IPS-NIHi7 (cell line): ENCODE measurements around the gene BCAS3.

Source experiments
- DNase-seq: peaks from one replicate; pipeline ENCODE4 v3.0.0; 2012; ENCODE audit warnings: mixed read lengths; ENCODE audit errors: extremely low spot score

Gene BCAS3

DNA sequence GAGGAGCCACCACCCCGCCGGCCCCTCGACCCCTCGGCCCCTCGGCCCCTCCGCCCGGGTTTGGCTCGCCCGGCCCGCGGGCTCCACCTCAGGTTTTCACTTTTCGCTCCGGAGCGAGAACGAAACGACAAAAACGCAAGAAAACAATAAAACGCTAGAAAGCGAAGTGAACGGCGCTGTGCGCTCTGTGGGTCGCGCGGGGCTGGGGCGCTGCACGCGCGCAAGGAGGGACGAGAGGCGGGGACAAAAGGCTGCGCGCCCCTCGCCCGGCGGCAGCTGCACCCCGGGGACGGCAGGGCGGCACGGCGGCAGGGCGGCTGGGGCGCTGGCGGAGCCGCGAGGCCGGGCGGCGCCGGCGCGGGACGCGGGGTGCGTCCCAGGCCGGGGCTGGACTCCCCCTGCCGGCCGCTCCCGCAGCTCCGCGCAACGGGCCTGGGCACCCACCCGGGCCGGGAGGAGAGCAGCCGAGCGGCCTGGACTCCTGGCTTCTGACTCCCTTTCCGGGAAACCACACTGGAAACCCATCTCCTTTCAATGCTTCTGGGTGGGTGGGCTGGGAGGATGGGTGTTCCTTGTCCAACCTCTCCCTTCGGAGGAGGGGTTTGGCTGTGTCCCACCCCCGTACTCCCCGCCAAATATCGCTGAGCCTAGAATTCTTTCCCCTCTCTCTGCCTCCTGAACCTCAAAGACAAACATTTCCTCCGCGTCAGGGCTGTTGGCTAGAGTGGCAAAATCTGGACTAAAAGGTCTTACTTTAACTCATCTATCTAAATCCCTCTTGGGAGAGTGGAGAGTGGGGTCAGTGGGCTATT, 731.9 kb downstream of the BCAS3 start:
- DNase-seq, result no peak

DNA sequence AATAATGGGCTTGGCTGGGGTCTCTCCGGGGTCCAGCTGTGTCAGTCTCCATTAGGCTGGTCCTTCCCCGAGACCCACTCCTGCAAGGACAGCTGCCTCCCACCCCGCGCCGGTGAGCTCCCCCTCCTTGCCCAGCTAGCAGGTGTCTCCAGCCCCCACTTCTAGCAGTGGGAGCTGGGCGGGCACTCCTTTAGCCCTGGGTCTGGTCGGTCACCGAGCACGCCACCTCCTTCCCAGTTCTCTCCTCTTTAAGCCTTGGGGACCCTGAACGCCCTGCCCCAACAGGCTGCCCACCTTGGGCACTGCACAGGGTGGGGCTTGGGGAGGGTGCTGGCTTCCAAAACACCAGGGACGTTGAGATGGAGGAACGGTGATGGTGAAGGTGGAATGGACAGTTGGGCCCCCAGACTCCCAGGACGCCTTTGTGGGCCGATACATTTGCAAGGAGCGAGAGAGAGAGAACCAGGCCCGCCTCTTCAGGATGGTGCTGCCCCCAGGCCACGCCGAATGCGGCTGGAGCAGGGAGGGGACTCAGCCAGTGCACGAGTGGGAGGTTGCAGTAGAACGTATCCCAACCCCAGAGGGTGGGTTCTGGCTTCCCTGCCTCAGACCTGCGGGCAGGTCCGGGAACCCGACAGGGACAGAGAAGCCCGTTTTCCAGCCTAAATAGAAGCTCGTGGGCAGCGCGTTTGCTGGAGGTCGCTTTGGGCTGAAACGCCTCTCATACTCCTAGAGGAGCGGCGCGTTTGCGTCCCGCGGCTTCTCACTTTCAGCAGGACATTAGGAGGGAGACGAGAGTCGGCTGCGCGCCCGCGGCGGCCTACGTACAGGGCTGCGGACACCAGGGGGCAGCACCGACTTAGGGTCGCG, 732.7 kb downstream of the BCAS3 start:
- no peak for DNase-seq

DNA sequence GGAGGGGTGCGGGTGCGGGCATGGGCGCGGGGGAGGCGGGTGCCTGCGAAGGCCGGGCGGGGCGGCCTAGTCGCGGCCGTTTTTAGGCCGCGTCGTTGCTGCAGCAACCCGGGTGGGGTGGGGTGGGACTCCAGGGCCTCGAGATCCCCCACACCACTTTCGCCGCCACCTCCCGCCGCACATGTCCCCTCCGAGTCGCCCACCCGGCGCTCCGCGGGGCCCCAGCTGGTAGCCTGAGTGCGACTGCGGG, 733.3 kb downstream of the BCAS3 start:
- no peak for DNase-seq

DNA sequence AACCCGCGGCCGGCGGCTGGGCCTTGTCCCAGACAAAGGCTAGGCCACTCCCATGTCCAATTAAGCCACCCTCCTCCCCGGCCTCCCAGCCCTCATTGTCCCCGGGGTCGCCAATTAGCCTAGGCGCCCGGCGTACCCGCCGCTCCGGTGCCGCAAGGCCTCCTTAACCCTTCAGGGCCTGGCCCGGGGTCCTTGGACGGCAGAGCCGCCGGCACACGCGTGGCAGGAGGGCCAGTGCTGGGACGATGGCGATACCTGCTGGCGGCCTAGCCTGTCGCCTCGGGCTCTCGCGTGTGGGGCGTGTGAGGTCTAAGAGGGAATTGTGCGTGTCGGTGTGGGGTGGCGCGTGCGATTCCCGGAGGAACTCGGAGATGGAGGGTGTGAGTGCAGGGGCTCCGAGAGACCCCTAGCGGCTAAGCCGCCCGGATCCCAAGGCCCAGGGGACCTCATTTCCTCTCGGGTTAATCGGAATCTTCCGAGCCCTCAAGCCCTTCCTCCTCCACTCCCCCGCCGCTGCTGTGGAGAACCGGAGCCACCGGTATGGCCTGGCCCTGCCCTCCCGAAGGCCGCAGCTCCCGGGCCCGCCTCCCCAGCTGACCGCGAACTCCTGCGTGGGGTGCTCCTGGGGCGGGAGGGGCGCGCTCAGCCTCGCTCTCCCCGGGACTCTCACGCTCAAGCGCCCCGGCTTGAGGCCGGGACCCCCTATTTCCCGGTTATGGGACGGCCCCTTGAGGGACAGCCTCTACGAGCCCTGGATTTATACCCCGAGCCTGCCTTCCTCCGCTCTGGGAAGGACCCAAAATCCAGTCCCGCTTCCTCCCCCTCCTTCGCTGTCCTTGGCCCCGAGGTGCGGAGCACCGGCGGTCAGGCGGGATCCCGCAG, 733.9 kb downstream of the BCAS3 start:
- DNase-seq, result peak; percentile 45

DNA sequence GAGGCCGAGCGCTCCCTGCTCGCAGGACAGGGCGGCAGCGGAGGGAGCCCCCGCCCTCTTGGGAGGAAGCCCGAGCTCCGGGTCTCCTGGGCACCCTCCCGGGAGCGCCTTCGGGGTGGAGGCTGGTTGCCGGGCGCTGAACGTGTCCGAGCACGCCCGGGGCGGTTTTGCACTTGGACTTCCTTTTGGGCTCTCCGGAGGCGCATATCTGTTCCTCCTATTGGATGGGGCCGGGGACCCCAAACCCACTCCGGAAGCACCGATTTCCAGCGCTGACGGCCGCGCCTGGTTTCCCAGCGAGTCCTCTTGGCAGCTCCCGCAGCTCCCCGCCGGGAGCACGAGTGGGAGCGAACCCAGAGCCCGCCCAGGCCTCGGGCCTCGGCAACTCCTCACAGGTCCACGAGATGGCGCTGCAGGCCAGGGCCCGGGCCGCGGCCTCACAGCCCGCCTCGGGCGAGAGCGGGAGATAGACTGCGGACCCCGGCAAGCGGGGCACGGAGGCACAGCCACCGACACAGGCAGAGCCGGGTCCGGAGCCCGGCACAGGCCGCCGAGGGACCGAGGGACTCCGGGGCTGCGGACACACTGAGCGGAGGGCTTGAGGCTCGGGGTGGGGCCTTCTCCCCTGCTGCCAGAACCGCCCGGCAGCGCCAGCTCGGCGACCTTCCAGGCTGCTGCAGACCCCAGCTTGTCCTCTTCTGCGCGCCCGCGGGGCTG, 734.6 kb downstream of the BCAS3 start:
- DNase-seq, result peak; percentile 83

DNA sequence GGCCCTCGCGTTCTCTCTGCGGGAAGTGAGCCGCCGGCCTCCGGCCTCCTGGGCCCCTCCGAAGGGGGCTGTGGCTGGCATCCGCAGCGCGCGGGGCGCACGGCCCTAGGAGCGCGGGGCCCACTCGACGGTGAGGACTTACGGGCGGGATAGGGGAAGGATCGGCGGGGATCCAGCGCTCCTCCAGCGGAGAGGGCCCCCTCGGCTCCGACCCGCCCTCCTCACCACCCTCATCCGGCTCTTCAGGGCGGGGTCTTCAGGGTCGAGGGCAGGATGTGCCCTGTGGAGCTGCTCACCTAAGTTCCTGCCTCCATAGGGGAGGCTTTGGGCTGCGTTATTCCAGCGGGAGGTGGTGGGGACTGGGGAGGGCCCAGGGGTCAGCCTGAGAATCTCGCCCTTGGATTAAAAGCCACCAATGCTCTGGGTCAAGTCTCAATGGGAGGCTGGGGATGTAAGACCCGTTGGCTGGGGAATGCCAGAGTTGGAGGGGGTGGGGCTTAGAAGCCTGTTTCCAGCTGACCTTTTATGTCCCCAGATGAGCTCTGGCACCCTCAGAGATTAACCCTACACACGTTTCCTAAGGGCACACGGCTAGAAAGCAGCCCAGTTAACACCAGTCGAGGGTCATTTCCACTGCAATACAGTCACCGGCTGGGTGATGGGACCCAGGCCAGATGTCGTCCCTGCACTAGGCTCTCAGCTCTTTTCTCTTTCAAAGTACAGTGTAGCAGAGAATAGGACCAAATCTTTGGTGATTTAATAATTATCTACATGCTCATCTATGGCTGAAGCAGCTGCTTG, 735.4 kb downstream of the BCAS3 start:
- peak; percentile 29 for DNase-seq

DNA sequence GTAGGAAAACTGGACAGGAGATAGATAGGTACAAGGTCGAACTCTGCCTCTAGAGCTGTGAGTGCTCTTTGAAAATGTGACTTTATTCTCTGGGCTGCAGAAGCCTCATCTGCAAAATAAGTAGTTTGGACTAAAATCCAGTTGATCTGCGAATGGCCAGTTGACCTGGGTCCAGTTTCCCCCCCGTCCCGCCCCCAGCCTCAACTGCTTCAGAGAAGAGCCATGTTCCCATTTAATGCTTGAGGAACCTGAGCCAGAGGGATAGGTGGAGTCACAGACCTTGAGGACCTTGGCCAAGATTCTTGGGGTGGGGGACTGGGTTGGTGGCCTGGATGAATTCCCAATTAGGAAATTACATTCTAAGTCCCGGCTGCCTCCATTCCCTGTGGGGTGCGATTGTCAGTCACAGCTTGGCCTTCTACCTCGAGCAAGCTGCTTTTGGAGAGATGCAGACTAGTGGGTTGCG, 736.0 kb downstream of the BCAS3 start:
- no peak for DNase-seq

DNA sequence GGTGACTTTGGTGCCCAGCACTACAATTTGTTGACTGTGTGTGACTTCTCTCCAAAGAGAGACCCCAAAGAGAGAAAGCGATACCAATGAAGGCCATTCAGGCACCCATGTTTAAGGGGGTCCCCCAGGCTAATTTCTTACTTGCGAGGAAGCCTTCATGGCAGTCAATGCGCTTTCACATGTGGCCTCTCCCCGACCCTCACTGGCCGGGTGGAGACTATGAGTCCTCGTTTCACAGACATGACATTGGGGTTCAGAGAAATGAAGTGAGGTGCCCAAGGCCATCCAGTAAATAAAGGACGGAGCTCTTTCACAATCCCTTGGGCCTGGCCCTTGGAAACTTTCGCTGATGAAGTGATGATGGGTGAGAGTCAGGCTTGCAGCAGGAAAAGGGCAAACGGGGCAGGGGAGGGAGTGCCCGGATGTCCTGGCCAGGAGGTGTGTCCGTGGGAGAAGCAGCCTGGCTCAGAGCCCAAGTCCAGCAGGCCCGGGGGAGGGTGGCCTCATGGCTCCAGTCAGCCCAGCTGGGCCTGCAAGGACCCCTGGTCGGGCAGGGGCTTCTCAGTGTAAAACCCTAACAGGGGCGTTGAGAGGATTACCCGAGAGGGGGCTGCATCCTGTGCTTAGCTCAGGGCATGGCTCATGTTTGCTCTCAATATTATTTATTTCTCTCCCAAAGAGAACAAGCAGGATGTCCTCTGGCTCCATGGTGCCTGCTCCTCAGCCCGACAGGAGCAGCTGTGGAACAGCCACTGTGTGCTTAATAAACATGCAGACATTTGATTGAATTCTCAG, 736.7 kb downstream of the BCAS3 start:
- DNase-seq, result peak; percentile 5

DNA sequence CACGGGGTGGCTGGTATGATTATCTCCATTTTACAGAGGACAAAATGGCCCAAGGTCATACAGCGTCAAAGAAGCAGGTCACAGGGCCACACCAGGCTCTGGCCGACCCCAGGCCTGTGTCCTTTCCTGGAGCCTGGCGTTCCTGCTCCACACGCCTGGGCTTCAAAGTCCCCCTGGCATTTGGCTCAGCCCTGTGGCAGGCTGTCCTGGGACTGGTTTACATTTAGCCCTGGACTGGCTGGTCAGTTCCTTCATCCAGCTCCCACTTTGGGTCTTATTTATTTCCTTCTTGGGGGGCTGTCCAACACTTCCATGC, 737.2 kb downstream of the BCAS3 start:
- DNase-seq, result no peak

DNA sequence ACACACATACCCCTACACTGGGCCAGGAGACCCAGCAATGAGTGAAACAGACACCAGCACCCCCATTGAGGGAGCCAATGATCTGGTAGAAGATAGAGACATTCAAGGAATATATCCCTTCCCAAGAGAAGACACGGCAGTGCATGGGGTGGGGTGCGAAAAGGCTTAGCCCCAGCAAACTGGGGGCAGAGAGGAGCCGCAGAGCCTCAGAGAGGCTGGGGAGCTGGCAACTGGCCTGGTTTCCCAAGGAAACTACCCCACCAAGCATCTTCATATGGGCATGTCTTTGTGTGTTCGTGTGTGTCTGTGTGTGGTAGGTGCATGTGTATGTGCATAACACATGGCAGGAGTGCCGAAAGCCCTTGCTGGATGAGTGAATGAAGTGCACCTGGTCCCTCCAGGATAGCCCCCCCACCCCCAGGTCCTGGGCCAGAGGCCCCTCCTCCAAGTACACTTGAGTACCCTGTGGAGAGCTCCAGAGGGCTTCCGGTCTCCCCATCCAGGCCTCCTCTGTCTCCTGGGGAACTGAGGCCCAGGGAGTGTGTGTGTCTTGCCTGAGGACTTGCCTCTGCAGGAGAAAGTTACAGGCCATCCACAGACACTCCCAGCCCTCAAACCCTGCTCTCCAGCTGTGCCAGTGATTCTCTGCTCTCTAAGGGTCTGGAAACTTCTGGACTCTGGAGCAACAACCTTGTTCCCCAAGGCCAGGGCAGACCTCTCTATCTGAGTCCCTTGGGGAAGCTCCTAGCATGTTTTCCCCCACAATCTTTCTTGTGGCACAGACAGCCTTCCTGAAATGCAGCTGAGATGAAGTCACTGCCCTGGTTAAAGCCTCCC, 737.9 kb downstream of the BCAS3 start:
- DNase-seq, result peak; percentile 4

DNA sequence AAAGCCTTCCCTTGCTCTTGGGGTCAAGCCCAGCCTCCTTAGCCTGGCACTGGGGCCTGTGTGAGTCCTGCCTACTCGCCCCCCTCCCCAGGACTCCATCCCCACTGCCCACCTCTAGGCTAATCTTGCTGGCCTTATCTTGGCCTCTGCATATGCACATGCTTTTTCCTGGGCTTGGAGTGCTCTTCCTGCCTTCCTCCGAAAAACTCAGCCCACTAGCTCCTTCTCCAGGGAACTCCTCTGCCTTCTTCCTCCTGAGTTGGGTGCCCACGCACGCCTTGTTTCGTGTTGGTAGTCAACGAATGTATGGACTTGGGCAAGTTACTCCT, 738.5 kb downstream of the BCAS3 start:
- peak; percentile 9 for DNase-seq

DNA sequence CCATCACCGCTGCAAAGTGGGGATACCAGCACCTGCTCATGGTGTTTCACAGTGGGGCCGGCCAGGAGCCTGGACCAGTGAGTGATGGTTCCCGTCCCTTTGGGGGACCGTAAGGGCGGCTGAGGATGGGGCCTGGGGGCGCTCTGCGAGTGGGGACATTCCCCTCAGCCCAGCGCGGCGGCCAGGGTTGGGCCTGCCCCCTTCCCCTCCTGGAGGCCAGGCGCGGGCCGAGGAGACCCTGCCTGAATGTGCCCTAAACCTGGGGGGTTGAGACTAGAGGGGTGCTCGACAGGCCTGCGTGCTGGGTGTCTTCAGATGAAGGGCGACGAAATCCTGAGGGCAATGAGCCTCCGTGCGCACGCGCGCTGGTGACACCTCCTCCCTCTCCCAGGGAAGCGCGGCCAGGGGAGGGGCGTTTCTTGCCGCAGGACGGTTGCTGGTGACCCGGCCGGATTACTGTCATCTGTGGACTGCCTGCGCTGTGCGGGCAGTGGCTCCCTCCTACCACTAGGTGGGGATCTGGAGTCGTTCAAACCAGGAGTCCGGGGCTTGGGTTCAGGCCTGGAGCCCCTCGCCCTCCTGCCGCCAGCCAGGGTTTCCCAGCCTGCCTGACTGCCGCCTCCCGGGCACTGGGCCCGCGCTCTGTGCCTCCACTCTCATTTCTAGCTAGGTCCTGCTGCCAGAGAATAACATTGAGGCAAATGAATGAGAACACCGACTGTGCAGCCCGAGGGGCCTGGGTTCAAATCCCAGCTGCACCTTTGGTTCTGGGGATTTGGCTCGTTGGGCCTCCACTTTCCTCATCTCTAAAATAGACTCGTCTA, 739.1 kb downstream of the BCAS3 start:
- DNase-seq, result peak; percentile 95

DNA sequence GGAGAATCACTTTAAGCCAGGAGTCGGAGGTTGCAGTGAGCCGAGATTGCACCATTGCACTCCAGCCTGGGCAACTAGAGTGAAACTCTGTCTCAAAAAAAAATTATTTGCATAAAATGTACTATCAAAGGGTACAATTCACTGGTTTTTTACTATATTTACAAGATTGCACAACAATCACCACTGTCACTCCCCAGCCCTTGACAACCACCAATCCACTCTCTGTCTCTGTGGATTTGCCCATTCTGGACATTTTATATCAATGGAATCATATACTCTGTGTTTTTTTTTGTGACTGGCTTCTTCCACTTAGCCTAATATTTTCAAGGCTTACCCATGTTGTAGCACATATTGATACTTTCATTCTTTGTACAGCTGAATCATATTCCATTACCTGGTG, 740.8 kb downstream of the BCAS3 start:
- DNase-seq, result no peak

DNA sequence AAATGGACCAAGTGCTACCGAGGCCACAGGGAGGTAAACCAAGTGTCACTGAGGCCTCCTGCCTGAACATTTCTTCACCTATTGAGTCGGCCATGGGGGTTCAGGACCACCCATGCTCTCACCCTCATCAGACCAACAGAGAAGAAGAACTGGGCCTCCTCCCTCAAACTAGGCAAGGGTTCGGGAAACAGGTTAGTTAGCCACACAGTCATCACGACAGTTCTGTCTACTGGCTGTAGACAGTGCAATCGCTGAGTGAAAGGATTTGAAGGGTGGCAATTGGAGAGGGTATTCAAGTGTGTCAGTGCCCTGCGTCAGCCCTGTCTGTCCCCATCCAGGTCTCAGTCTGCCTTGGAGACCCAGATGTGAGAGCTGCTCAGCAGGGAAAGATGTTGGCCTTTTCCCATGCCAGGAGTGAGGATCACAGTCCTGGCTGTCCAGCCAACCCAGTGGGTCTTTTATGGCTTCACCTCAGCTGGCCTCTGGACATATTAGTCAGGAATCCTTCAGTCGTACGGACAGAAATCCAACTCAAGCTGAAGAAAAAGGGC, 741.9 kb downstream of the BCAS3 start:
- no peak for DNase-seq

DNA sequence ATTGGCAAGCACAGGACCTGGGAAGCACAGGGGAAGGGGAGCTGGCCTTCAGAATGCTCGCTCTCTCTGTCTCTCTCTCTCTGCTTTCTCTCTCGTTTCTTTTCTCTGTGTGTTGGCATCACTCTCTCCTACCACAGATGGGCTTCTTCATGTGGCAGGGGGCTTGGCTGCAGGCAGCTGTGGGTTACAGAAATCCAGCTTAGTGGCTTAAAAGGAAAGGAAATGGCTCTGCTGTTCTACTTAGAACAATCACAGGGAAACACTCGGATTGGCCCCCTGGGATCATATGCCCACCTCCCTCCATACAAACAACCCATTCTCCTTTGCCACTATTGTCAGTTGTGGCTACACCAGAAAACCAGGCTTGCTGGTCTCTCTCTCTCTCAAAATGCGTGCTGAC, 742.4 kb downstream of the BCAS3 start:
- peak; percentile 6 for DNase-seq

DNA sequence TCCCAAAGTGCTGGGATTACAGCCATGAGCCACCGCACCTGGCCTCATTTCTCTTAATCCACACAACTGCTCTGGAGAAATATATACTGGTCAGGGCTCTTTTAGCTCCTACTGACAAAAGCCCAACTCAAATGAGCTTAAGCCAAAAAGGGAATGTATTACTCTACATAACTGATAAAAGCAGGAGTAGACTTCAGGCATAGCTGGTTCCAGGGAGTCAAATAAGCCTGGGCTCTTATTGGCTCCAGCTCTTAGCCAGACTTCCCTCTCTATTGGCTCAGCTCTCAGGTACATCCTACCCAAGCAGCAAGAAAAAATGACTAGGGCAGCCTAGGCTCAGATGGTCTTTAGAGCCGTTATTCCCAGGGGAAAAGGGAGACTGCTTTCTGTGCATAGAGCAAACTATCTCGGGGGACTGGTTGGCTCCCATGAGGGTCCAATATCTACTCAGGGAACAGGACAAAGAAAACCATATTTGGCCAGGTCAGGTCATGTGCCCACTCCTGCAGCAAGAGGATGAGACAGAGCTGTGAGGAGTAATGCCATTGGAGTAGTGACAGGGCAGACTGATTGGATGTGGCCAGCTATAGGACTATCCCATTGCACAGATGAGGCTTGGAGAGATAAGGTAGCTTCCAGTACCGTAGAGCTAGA, 743.2 kb downstream of the BCAS3 start:
- no peak for DNase-seq

DNA sequence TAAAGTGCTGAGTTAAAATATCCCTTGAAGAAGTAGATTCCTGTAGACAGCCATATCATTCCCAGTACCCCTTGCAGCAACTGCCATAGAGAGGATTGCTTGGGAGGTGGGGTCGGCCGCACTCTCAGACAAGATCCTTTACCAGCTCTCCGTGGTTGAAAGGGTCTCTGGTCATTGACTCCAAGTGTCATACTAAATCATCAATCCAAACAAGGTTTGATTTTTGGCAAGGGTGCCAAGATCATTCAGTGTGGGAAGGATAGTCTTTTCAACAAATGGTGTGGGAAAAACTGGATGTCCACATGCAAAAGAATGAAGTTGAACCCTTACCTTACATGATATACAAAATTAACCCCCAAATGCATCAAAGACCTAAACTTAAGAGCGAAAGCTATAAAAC, 743.8 kb downstream of the BCAS3 start:
- no peak for DNase-seq
